HEK293 (cell line): ENCODE results near the gene TMEM198.

Source experiments
- CTCF ChIA-PET: fragments of 350-600 bp; formaldehyde crosslinking; extraction: SDS; loops from one replicate; lab custom pipeline; 2021; ENCODE audit warnings: antibody characterized with exemption; lab: Yijun Ruan, JAX
- POLR2A ChIA-PET: fragments of 300-600 bp; formaldehyde crosslinking; extraction: SDS; loops from one replicate; lab custom pipeline; 2020; ENCODE audit warnings: antibody characterized with exemption, inconsistent platforms; lab: Yijun Ruan, JAX
- H3K27ac ChIP-seq: fragments of 200-500 bp; sonication (Bioruptor generic); 2 replicates; pipeline ENCODE4 v1.5.1; 2014; ENCODE audit warnings: low read depth, low read length, control low read depth, inconsistent platforms; ENCODE audit errors: extremely low read depth
- H3K36me3 ChIP-seq, 2 experiments: fragments of 200-500 bp in 1 of 2; sonication (Bioruptor generic) in 1 of 2; 1 replicate in 1 of 2; 2 replicates in 1 of 2; pipeline ENCODE4 v1.5.1; 2014 to 2017; ENCODE audit warnings: inconsistent platforms in 2 of 2, low read length in 2 of 2; ENCODE audit not compliant: control insufficient read depth in 2 of 2, insufficient read depth in 1 of 2
- H3K4me1 ChIP-seq: fragments of 200-500 bp; sonication (Bioruptor generic); 2 replicates; pipeline ENCODE4 v1.5.1; 2014; ENCODE audit warnings: mild to moderate bottlenecking, low read length, inconsistent platforms; ENCODE audit not compliant: control insufficient read depth, insufficient read depth
- H3K4me3 ChIP-seq: 2 replicates; pipeline ENCODE4 v1.5.1; 2011; ENCODE audit warnings: low read depth, mild to moderate bottlenecking, control low read depth, low read length, moderate library complexity
- H3K9me3 ChIP-seq: fragments of 200-500 bp; sonication (Bioruptor generic); 2 replicates; pipeline ENCODE4 v1.5.1; 2014; ENCODE audit warnings: low read depth, low read length, inconsistent platforms; ENCODE audit not compliant: control insufficient read depth, insufficient read depth
- MEIS1 ChIP-seq: sonication (generic); formaldehyde crosslinking; IDR thresholded peaks from 2 replicates; pipeline ENCODE4 v1.8.1; 2022; ENCODE audit warnings: missing genetic modification reagents, mild to moderate bottlenecking, borderline replicate concordance
- MZF1 ChIP-seq: fragments of 450-650 bp; formaldehyde crosslinking; IDR thresholded peaks from 2 replicates; pipeline ENCODE4 v1.5.1; 2017; ENCODE audit warnings: missing biosample characterization, missing genetic modification characterization, borderline replicate concordance
- PRDM1 ChIP-seq: fragments of 450-650 bp; formaldehyde crosslinking; IDR thresholded peaks from 2 replicates; pipeline ENCODE4; 2016; ENCODE audit warnings: missing biosample characterization, missing genetic modification characterization
- SCRT1 ChIP-seq: fragments of 450-650 bp; formaldehyde crosslinking; IDR thresholded peaks from 2 replicates; pipeline ENCODE4 v1.5.1; 2016; ENCODE audit warnings: missing biosample characterization, missing genetic modification characterization, borderline replicate concordance
- SCRT2 ChIP-seq: fragments of 450-650 bp; formaldehyde crosslinking; IDR thresholded peaks from 2 replicates; pipeline ENCODE4 v1.5.1; 2016; ENCODE audit warnings: missing biosample characterization, missing genetic modification characterization
- ZEB2 ChIP-seq: fragments of 450-650 bp; formaldehyde crosslinking; IDR thresholded peaks from 2 replicates; pipeline ENCODE4 v1.5.1; 2016; ENCODE audit warnings: missing biosample characterization, missing genetic modification characterization
- ZFHX2 ChIP-seq: fragments of 450-650 bp; formaldehyde crosslinking; conservative IDR thresholded peaks from 2 replicates; pipeline ENCODE4 v1.5.1; 2016; ENCODE audit warnings: missing biosample characterization, missing genetic modification characterization
- ZIC2 ChIP-seq: fragments of 450-650 bp; formaldehyde crosslinking; IDR thresholded peaks from 2 replicates; pipeline ENCODE4 v1.5.1; 2016; ENCODE audit warnings: missing biosample characterization, missing genetic modification characterization
- ZNF112 ChIP-seq: fragments of 450-650 bp; formaldehyde crosslinking; IDR thresholded peaks from 2 replicates; pipeline ENCODE4 v1.5.0; 2017; ENCODE audit warnings: missing biosample characterization, missing genetic modification characterization
- ZNF2 ChIP-seq: fragments of 450-650 bp; formaldehyde crosslinking; IDR thresholded peaks from 2 replicates; pipeline ENCODE4 v1.5.1; 2016; ENCODE audit warnings: missing biosample characterization, missing genetic modification characterization
- ZNF202 ChIP-seq: fragments of 450-650 bp; formaldehyde crosslinking; IDR thresholded peaks from 2 replicates; pipeline ENCODE4 v1.5.1; 2016; ENCODE audit warnings: missing biosample characterization, missing genetic modification characterization, borderline replicate concordance
- ZNF239 ChIP-seq: fragments of 450-650 bp; formaldehyde crosslinking; IDR thresholded peaks from 2 replicates; pipeline ENCODE4 v1.5.1; 2016; ENCODE audit warnings: missing biosample characterization, missing genetic modification characterization
- ZNF311 ChIP-seq: fragments of 450-650 bp; formaldehyde crosslinking; IDR thresholded peaks from 2 replicates; pipeline ENCODE4 v1.5.1; 2017; ENCODE audit warnings: missing biosample characterization, missing genetic modification characterization, borderline replicate concordance
- ZNF398 ChIP-seq: fragments of 450-650 bp; formaldehyde crosslinking; IDR thresholded peaks from 2 replicates; pipeline ENCODE4 v1.5.1; 2017; ENCODE audit warnings: missing biosample characterization, missing genetic modification characterization
- ZNF513 ChIP-seq: fragments of 450-650 bp; IDR thresholded peaks from 2 replicates; pipeline ENCODE4 v1.5.1; 2018; ENCODE audit warnings: missing biosample characterization, missing genetic modification characterization
- ZNF518A ChIP-seq: fragments of 450-650 bp; formaldehyde crosslinking; conservative IDR thresholded peaks from 2 replicates; pipeline ENCODE4 v1.5.1; 2016; ENCODE audit warnings: low read depth, missing biosample characterization, missing genetic modification characterization
- ZNF521 ChIP-seq: fragments of 450-650 bp; formaldehyde crosslinking; IDR thresholded peaks from 2 replicates; pipeline ENCODE4 v1.5.1; 2017; ENCODE audit warnings: missing biosample characterization, mild to moderate bottlenecking, missing genetic modification characterization
- ZNF654 ChIP-seq: fragments of 450-650 bp; formaldehyde crosslinking; IDR thresholded peaks from 2 replicates; pipeline ENCODE4 v1.5.1; 2016; ENCODE audit warnings: low read depth, missing biosample characterization, missing genetic modification characterization
- ZNF768 ChIP-seq: fragments of 450-650 bp; formaldehyde crosslinking; IDR thresholded peaks from 2 replicates; pipeline ENCODE4 v1.5.1; 2018; ENCODE audit warnings: missing biosample characterization, mild to moderate bottlenecking, missing genetic modification characterization
- ZNF830 ChIP-seq: fragments of 450-650 bp; IDR thresholded peaks from 2 replicates; pipeline ENCODE4 v1.5.0; 2018; ENCODE audit warnings: missing biosample characterization, missing genetic modification characterization, low read depth, mild to moderate bottlenecking, moderate library complexity

The TMEM198 gene

GRCh38 chr2:219512524-219513216, 31.2 kb upstream of the TMEM198 start:
- peaks cover 2% of the 10 kb centered on the region for H3K4me1 ChIP-seq
- H3K27ac ChIP-seq: no peak overlapping the region
- CTCF ChIA-PET: interaction anchor here (1.3 to 9.5 kb wide), 5 partner anchors 14 to 28 kb away, joined by 3 to 150 read pairs (median 12); partner anchors contain the start of gene GMPPA
- no peaks in the 10 kb centered on the region for H3K36me3 ChIP-seq
- H3K9me3 ChIP-seq: no peaks in the 10 kb centered on the region
- H3K4me3 ChIP-seq: no peak overlapping the region
- no peak for TF ChIP-seq ZNF654
- TF ChIP-seq MEIS1: no peak
- TF ChIP-seq ZNF830 (tag by site-specific recombination): no peak
- TF ChIP-seq PRDM1 (tag by site-specific recombination): peak; percentile 19; the same call in 1 of the 2 replicates
- no peak for TF ChIP-seq ZNF521
- TF ChIP-seq ZEB2 (tag by site-specific recombination): no peak
- no peak for TF ChIP-seq ZNF239 (tag by site-specific recombination)
- peak; percentile 73 for TF ChIP-seq ZIC2 (tag by site-specific recombination)
- no peak for TF ChIP-seq ZNF2
- peak; percentile 19; the same call in 1 of the 2 replicates for TF ChIP-seq ZNF398 (tag by site-specific recombination)
- POLR2A ChIA-PET: interaction anchor here (1.0 to 1.3 kb wide), 2 partner anchors 14 to 26 kb away, joined by 3 to 4 read pairs; partner anchors contain the start of gene GMPPA

GRCh38 chr2:219513787-219514186, 30.0 kb upstream of the TMEM198 start:
- Histone ChIP-seq H3K36me3 (no peaks in the 10 kb centered on the region), H3K27ac (no peak overlapping the region), H3K9me3 (no peaks in the 10 kb centered on the region), H3K4me1 (no peaks in the 10 kb centered on the region), H3K4me3 (no peak overlapping the region)
- peak; percentile 56; the same call in 1 of the 2 replicates for TF ChIP-seq SCRT1
- no peak for TF ChIP-seq ZNF112 (tag by site-specific recombination)
- TF ChIP-seq ZNF202 (tag by site-specific recombination): no peak
- no peak for TF ChIP-seq MZF1 (tag by site-specific recombination)
- no peak for TF ChIP-seq ZNF2
- TF ChIP-seq ZNF518A: no peak
- TF ChIP-seq SCRT2 (tag by site-specific recombination): peak; percentile 94
- no peak for TF ChIP-seq ZNF513 (tag by site-specific recombination)
- TF ChIP-seq ZFHX2 (tag by site-specific recombination): no peak
- TF ChIP-seq ZNF768 (tag by site-specific recombination): no peak
- no peak for TF ChIP-seq ZNF311 (tag by site-specific recombination)
- ChIA-PET CTCF (interaction anchor here (0.6 to 9.5 kb wide), 6 partner anchors 13 to 140 kb away, joined by 3 to 150 read pairs (median 4); partner anchors contain the start of gene GMPPA), POLR2A (interaction anchor here (2.4 kb wide), 1 partner anchor 15 kb away, joined by 8 read pairs; the partner anchor contains the start of gene GMPPA)
